Uterus (tissue), 4 donors: Measurements from ENCODE around the gene ENKUR. TPM values are rescaled to one million over a fixed set of nuclear protein-coding genes. Genes with fewer than 3 reads are reported as not detected.

Experiments
- DNase-seq, 2 donors: peaks; one replicate each; pipeline ENCODE4 v3.0.0-alpha.2; 2019 to 2020
- H3K27ac ChIP-seq, 2 donors: fragments of 200-600 bp; sonication (generic); 1 replicate in 1 of 2; 2 replicates in 1 of 2; pipeline ENCODE4 v1.5.1; 2016 to 2018
- H3K27me3 ChIP-seq, 2 donors: fragments of 200-600 bp; sonication (generic); one replicate each; pipeline ENCODE4 v1.5.1; 2018 to 2019; ENCODE audit warnings: control low read depth in 1 of 2
- H3K36me3 ChIP-seq, 2 donors: fragments of 200-600 bp; sonication (generic); one replicate each; pipeline ENCODE4 v1.5.1; 2019; ENCODE audit warnings: control low read depth in 1 of 2
- H3K4me1 ChIP-seq, 2 donors: fragments of 200-600 bp; sonication (generic); one replicate each; pipeline ENCODE4 v1.5.1; 2018 to 2019; ENCODE audit warnings: control low read depth in 1 of 2
- H3K4me3 ChIP-seq, 2 donors: fragments of 200-600 bp; sonication (generic); 1 replicate in 1 of 2; 2 replicates in 1 of 2; pipeline ENCODE4 v1.5.1; 2018 to 2019; ENCODE audit warnings: mild to moderate bottlenecking in 1 of 2
- H3K9me3 ChIP-seq, 2 donors: fragments of 200-600 bp; sonication (generic); one replicate each; pipeline ENCODE4 v1.5.1; 2019; ENCODE audit warnings: control low read depth in 1 of 2
- POLR2A ChIP-seq, 2 donors: fragments of 450-650 bp; IDR thresholded peaks; one replicate each; pipeline ENCODE4 v1.6.1; 2016; ENCODE audit warnings: antibody characterized with exemption in 2 of 2, mild to moderate bottlenecking in 1 of 2, moderate library complexity in 1 of 2
- intact Hi-C: fragments of 100-400 bp; cut with DNase I; formaldehyde crosslinking; loops from one replicate; pipeline ENCODE4 v1.15.1; 2023; ENCODE audit warnings: low total_unique reads
- total RNA-seq, 4 donors: library from RNA; depleted of rRNA in 3 of 4; stranded (reverse); fragments of >200 nt in 3 of 4; gene quantifications; one replicate each; pipeline versions ENCODE4 v1.1.0 to v1.2.4, GENCODE V29; 2014 to 2023
- TF ChIP-seq, protein P1 (sequence below), 4 experiments: fragments of 200-600 bp in 2 of 4; fragments of 450-650 bp in 2 of 4; sonication (generic) in 2 of 4; IDR thresholded peaks; one replicate each; pipeline ENCODE4 v1.5.1; 2016 to 2019; ENCODE audit warnings: antibody characterized with exemption in 4 of 4, mild to moderate bottlenecking in 2 of 4, moderate library complexity in 1 of 4
- donor health status: DM: yes; HTN: yes; CAD: no.

Gene ENKUR
- total RNA-seq, 4 donors from 2014 or later, result 0.73 to 10.0 (median 2.3) TPM; not detected in 1

DNA sequence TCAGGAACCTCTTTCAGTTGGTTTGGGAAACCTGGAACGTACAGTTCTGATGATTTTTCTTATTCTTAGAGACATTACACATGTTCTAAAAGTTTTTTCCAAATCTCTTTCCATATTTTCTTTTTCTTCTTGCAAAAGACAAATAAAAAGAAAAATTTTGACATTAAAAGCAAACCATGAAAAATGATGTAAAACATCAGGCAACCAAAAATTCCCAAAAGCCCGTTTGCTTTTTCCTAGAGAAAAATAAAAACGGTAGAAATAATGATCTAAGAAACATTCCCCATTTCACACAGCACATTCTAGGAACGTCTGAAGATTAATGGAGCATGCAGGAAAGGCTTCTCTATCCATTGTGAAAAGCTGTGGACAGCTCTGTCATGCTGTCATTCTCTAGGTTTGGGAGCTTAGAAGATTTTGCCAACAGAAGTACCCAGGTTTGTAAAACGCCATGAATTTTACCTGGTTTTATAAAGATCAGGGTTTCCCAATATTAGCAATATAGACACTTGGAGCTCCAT lies 52.4 kb downstream of the ENKUR start:
- no peak overlapping the region for H3K27ac ChIP-seq
- DNase-seq, result no peak
- H3K4me1 ChIP-seq, result no peaks in the 10 kb centered on the region
- no peak overlapping the region for H3K4me3 ChIP-seq
- H3K9me3 ChIP-seq, result no peaks in the 10 kb centered on the region
- H3K36me3 ChIP-seq, result no peaks in the 10 kb centered on the region
- TF ChIP-seq, protein P1, sequence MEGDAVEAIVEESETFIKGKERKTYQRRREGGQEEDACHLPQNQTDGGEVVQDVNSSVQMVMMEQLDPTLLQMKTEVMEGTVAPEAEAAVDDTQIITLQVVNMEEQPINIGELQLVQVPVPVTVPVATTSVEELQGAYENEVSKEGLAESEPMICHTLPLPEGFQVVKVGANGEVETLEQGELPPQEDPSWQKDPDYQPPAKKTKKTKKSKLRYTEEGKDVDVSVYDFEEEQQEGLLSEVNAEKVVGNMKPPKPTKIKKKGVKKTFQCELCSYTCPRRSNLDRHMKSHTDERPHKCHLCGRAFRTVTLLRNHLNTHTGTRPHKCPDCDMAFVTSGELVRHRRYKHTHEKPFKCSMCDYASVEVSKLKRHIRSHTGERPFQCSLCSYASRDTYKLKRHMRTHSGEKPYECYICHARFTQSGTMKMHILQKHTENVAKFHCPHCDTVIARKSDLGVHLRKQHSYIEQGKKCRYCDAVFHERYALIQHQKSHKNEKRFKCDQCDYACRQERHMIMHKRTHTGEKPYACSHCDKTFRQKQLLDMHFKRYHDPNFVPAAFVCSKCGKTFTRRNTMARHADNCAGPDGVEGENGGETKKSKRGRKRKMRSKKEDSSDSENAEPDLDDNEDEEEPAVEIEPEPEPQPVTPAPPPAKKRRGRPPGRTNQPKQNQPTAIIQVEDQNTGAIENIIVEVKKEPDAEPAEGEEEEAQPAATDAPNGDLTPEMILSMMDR (IDR thresholded peaks at IDR 0.05), result no peak
- no peak for TF ChIP-seq POLR2A (IDR thresholded peaks at IDR 0.05)
- intact Hi-C loops, result no loop called here
- H3K27me3 ChIP-seq, result no peaks in the 10 kb centered on the region

DNA sequence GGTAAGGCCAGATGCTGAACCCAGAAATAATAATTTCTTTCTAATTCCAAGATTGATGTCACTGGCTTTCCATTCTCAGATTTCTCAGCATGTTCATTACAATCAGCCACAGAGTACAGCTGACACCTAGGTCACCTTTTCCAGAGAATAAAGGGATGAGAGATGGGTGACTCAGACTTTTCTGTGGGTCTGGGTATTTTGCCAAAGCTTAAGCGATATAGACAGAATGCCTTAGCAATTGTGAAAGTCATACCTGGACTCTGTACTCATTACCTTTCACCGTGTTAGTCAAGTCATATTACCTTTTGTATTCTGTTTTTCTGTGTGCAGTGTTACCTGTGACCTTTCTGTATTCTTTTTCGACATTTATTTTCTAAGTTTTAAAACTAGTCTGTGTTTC lies 53.0 kb downstream of the ENKUR start:
- Histone ChIP-seq H3K27ac (no peak overlapping the region), H3K27me3 (no peaks in the 10 kb centered on the region), H3K9me3 (no peaks in the 10 kb centered on the region), H3K4me3 (no peak overlapping the region), H3K4me1 (no peaks in the 10 kb centered on the region), H3K36me3 (no peaks in the 10 kb centered on the region)
- no peak for DNase-seq
- TF ChIP-seq, protein P1 (IDR thresholded peaks at IDR 0.05), result no peak
- TF ChIP-seq POLR2A (IDR thresholded peaks at IDR 0.05), result no peak
- intact Hi-C loops, result no loop called here

DNA sequence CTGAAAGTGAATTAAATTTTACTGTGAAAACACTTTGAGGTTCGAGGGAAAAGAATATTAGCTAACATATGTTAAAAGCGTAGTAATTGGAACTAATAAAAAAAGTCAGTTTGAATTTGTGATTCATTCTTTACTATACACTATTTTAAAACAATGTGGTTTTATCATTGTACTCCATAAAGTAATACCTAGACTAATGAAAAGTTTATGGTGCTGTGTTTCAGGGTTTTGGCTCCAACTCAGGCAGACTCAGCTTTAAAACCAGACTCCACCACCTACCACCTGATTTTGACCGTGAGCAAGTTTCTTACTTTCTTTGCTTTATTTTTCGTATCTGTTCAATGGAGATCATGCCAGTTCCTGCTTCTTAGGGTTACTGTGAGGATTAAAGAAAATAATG lies 54.4 kb downstream of the ENKUR start:
- H3K9me3 ChIP-seq, result no peaks in the 10 kb centered on the region
- TF ChIP-seq POLR2A (IDR thresholded peaks at IDR 0.05), result no peak
- TF ChIP-seq, protein P1 (IDR thresholded peaks at IDR 0.05), result no peak
- no peak overlapping the region for H3K4me3 ChIP-seq
- DNase-seq, result no peak
- no peaks in the 10 kb centered on the region for H3K4me1 ChIP-seq
- intact Hi-C loops, result no loop called here
- no peaks in the 10 kb centered on the region for H3K36me3 ChIP-seq
- no peak overlapping the region for H3K27ac ChIP-seq
- no peaks in the 10 kb centered on the region for H3K27me3 ChIP-seq

DNA sequence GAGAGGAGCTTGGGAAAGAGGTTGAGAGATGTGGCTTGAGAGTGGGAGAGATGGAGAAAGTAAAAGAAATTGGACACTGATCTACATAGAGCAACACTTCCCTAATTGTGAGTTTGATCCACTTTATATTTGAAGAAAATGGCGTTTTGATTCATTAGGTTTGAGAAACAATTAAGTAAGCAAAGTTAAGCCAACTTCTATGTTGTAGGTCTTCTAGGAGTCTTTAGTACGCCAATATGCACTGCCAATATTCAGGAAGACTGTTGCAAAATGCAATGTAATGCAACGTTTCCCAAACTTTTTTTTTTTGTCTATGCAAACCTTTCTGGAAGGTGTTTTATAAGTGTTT lies 56.6 kb downstream of the ENKUR start:
- no peaks in the 10 kb centered on the region for H3K4me1 ChIP-seq
- TF ChIP-seq POLR2A (IDR thresholded peaks at IDR 0.05), result no peak
- TF ChIP-seq, protein P1 (IDR thresholded peaks at IDR 0.05), result no peak
- H3K36me3 ChIP-seq, result no peaks in the 10 kb centered on the region
- H3K4me3 ChIP-seq, result no peak overlapping the region
- intact Hi-C loops, result loop anchor here (10.0 kb wide), 1 partner anchor 235 kb away; the partner anchor contains the start of gene ARHGAP21
- no peak for DNase-seq
- H3K27ac ChIP-seq, result peak overlapping the region; percentile 65 to 81
- H3K9me3 ChIP-seq, result no peaks in the 10 kb centered on the region
- H3K27me3 ChIP-seq, result no peaks in the 10 kb centered on the region

DNA sequence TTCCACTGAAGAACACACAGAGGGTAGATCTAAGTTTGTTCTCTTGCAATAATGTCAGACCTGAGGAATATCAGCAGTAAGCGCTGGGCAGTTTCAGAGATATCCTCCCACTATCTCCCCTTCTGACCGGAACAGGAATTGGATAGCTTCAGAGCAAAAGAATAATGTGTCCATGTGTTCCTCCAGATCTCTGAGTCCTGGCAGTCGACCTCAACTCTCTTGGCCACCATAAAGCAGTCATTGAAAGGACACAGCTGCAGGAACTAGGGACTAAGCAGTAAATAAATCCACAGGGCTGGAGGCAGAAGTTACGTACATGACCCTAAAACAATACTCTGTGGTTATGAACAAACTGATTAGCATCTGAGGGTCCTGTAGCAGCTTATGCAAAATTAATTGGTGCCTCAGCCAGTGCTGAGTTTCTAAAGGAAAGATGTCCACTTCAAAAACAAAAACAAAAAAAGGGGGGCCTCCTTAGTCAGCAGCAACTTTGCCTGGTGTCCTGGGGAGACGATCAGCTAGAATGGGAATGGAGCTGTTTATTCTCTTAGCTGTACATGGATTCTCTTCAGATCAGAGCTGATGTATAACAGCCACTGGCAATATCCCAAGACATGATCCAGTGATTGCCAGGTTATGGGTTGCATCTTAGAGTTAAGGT lies 57.1 kb downstream of the ENKUR start:
- Histone ChIP-seq H3K9me3 (no peaks in the 10 kb centered on the region), H3K4me1 (no peaks in the 10 kb centered on the region), H3K27me3 (no peaks in the 10 kb centered on the region), H3K36me3 (no peaks in the 10 kb centered on the region), H3K27ac (peak overlapping the region; percentile 65 to 81), H3K4me3 (peak overlapping the region in 1 of 2 donors; percentile 7)
- intact Hi-C loops, result loop anchor here (10.0 kb wide), 1 partner anchor 234 kb away; the partner anchor contains the start of gene ARHGAP21
- peak; percentile 73 to 82 for DNase-seq
- TF ChIP-seq, protein P1 (IDR thresholded peaks at IDR 0.05), result no peak
- TF ChIP-seq POLR2A (IDR thresholded peaks at IDR 0.05), result no peak
